ENCODE results near the gene GP2.

- no peak for TF ChIP-seq CTCF (IDR thresholded peaks at IDR 0.05)
- TF ChIP-seq EZH2 (IDR thresholded peaks at IDR 0.05; ENCODE audit: borderline replicate concordance, insufficient read depth, low read depth, low read length, poor library complexity, severe bottlenecking) = no peak
Measured at GRCh38 chr16:20333120-20333519, 5.8 kb upstream of the GP2 start.
